Measurements from ENCODE around the gene PTBP2.

GRCh38 chr1:96790599-96790998 is 69.0 kb downstream of the PTBP2 start:
- TF ChIP-seq CTCF (IDR thresholded peaks at IDR 0.05; ENCODE audit: low read depth, low read length) (no peak), POLR2A (IDR thresholded peaks at IDR 0.05; ENCODE audit: extremely low read depth, insufficient read length) (no peak), MAX (IDR thresholded peaks at IDR 0.05; ENCODE audit: low read depth, low read length) (no peak)

Data from NB4 (cell line).